ENCODE results near the gene FXYD6. TPM values are rescaled to one million over a fixed set of nuclear protein-coding genes. Genes with fewer than 3 reads are reported as not detected.

Gene FXYD6
- total and polyA plus RNA-seq, 2 of the 8 experiments (the other 6 are each of a cell fraction or from before 2014, with no cell fraction given), result 44.6 to 117 TPM

DNA sequence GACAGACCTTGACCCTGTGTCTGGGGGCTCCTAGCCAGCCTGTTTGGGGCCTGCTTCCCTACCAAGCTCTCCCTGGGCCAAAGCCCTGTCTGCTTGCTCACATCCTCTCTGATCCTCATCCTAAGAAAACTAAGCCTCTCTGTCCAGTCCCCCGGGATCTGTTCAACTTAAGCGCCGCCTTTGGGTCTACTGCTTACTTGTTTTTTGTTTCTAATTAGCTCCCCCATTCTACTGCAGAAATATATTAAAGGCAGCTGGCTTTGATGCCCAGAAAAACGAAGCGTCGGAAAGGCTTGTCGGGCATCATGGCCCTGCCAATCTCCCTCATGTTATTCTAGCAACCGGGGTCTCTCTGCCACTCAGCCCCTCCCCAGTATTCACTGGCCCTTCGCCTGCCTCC is 82.9 kb downstream of the FXYD6 start (continued):
- TF ChIP-seq, protein P1, sequence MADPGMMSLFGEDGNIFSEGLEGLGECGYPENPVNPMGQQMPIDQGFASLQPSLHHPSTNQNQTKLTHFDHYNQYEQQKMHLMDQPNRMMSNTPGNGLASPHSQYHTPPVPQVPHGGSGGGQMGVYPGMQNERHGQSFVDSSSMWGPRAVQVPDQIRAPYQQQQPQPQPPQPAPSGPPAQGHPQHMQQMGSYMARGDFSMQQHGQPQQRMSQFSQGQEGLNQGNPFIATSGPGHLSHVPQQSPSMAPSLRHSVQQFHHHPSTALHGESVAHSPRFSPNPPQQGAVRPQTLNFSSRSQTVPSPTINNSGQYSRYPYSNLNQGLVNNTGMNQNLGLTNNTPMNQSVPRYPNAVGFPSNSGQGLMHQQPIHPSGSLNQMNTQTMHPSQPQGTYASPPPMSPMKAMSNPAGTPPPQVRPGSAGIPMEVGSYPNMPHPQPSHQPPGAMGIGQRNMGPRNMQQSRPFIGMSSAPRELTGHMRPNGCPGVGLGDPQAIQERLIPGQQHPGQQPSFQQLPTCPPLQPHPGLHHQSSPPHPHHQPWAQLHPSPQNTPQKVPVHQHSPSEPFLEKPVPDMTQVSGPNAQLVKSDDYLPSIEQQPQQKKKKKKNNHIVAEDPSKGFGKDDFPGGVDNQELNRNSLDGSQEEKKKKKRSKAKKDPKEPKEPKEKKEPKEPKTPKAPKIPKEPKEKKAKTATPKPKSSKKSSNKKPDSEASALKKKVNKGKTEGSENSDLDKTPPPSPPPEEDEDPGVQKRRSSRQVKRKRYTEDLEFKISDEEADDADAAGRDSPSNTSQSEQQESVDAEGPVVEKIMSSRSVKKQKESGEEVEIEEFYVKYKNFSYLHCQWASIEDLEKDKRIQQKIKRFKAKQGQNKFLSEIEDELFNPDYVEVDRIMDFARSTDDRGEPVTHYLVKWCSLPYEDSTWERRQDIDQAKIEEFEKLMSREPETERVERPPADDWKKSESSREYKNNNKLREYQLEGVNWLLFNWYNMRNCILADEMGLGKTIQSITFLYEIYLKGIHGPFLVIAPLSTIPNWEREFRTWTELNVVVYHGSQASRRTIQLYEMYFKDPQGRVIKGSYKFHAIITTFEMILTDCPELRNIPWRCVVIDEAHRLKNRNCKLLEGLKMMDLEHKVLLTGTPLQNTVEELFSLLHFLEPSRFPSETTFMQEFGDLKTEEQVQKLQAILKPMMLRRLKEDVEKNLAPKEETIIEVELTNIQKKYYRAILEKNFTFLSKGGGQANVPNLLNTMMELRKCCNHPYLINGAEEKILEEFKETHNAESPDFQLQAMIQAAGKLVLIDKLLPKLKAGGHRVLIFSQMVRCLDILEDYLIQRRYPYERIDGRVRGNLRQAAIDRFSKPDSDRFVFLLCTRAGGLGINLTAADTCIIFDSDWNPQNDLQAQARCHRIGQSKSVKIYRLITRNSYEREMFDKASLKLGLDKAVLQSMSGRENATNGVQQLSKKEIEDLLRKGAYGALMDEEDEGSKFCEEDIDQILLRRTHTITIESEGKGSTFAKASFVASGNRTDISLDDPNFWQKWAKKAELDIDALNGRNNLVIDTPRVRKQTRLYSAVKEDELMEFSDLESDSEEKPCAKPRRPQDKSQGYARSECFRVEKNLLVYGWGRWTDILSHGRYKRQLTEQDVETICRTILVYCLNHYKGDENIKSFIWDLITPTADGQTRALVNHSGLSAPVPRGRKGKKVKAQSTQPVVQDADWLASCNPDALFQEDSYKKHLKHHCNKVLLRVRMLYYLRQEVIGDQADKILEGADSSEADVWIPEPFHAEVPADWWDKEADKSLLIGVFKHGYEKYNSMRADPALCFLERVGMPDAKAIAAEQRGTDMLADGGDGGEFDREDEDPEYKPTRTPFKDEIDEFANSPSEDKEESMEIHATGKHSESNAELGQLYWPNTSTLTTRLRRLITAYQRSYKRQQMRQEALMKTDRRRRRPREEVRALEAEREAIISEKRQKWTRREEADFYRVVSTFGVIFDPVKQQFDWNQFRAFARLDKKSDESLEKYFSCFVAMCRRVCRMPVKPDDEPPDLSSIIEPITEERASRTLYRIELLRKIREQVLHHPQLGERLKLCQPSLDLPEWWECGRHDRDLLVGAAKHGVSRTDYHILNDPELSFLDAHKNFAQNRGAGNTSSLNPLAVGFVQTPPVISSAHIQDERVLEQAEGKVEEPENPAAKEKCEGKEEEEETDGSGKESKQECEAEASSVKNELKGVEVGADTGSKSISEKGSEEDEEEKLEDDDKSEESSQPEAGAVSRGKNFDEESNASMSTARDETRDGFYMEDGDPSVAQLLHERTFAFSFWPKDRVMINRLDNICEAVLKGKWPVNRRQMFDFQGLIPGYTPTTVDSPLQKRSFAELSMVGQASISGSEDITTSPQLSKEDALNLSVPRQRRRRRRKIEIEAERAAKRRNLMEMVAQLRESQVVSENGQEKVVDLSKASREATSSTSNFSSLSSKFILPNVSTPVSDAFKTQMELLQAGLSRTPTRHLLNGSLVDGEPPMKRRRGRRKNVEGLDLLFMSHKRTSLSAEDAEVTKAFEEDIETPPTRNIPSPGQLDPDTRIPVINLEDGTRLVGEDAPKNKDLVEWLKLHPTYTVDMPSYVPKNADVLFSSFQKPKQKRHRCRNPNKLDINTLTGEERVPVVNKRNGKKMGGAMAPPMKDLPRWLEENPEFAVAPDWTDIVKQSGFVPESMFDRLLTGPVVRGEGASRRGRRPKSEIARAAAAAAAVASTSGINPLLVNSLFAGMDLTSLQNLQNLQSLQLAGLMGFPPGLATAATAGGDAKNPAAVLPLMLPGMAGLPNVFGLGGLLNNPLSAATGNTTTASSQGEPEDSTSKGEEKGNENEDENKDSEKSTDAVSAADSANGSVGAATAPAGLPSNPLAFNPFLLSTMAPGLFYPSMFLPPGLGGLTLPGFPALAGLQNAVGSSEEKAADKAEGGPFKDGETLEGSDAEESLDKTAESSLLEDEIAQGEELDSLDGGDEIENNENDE (IDR thresholded peaks at IDR 0.05; ENCODE audit: insufficient replicate concordance, low read length), result no peak
